SK-N-MC (cell line): ENCODE results near the gene DHX8.

ENCODE experiments used
- DNase-seq: peaks from one replicate; pipeline ENCODE4 v3.0.0-alpha.2; 2011; ENCODE audit warnings: low read depth, low spot score
- H3K27ac ChIP-seq: fragments of 200-600 bp; sonication (generic); 2 replicates; pipeline ENCODE4 v1.5.1; 2016; ENCODE audit warnings: mixed run types
- H3K36me3 ChIP-seq: fragments of 200-600 bp; sonication (generic); 2 replicates; pipeline ENCODE4 v1.6.1; 2017; ENCODE audit warnings: antibody characterized with exemption, low read length, mixed read lengths; ENCODE audit not compliant: insufficient read depth
- H3K4me3 ChIP-seq: fragments of 200-600 bp; sonication (generic); 2 replicates; pipeline ENCODE4 v1.5.1; 2016
- H3K9ac ChIP-seq: fragments of 200-600 bp; sonication (generic); 2 replicates; pipeline ENCODE4 v1.8.0; 2017; ENCODE audit warnings: mixed run types, mixed read lengths; ENCODE audit not compliant: insufficient read length
- H3K9me3 ChIP-seq: fragments of 200-600 bp; sonication (generic); 2 replicates; pipeline ENCODE4 v1.6.1; 2017; ENCODE audit warnings: low read depth, mild to moderate bottlenecking, antibody characterized with exemption, low read length, moderate library complexity, mixed read lengths
- EZH2 ChIP-seq: fragments of 200-600 bp; sonication (generic); IDR thresholded peaks from one replicate; pipeline ENCODE4 v1.6.1; 2017; ENCODE audit warnings: antibody characterized with exemption
- FOXP2 ChIP-seq: optimal IDR thresholded peaks from 2 replicates; pipeline ENCODE3; 2011; ENCODE audit warnings: mild to moderate bottlenecking, moderate library complexity; ENCODE audit not compliant: insufficient read depth; ENCODE audit errors: extremely low read length, control extremely low read depth
- POLR2AphosphoS5 ChIP-seq: IDR thresholded peaks from 2 replicates; pipeline ENCODE4 v1.6.1; 2012; ENCODE audit warnings: mild to moderate bottlenecking, low read depth, low read length, borderline replicate concordance

DHX8 gene

DNA sequence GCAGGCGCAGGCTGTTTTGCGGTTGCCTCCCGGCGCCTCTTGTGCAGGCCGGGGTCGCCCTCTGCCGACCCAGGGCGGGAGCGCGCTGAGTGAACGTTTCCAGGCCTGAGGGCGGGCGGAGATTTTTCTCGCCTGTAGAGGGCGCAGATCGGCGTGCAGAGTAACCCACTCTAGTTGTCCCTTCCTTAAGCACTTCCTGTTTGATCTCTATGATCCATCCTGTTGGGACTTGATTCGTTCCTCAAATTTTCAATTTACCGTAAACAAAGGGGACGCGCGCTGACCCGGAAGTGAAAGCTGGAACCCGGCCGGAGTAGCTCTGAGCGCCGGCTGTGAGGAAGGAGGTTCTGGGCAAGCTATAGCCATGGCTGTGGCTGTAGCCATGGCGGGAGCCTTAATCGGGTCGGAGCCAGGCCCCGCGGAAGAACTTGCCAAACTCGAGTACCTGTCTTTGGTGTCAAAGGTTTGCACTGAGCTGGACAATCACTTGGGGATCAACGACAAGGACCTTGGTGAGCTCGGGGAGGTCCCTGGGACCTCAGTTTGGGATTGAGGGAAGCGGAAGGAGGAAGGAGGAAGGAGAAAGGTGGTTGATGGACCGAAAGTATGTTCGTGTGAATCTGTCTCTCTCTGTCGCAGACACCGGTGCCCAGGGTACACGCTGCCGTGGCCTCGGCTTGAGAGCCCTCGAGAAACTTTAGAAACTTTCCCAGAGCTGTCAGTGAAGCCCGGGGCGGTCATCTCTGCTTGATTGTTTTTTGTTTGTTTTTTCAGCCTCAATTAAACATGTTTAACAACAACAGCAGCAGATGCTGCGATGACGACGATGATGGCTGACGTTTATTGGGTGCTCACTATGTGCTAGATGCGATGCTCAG, at the start of gene DHX8:
DHX8 (plus strand) TSS at position 302 of the 878 bp plus-strand sequence; CDS start at position 365, 63 bp downstream.
- Histone ChIP-seq H3K9ac (peak within 1 kb of the TSS; percentile 96), H3K4me3 (peak within 1 kb of the TSS; percentile 99), H3K9me3 (no peaks in the 10 kb centered on the region), H3K27ac (peak within 1 kb of the TSS; percentile 72), H3K36me3 (no peaks in the 10 kb centered on the region)
- peak; percentile 97 for DNase-seq
- TF ChIP-seq FOXP2 (peak; percentile 48), POLR2AphosphoS5 (peak; percentile 83), EZH2 (no peak)

- Histone ChIP-seq H3K36me3 (no peaks in the 10 kb centered on the region), H3K9me3 (no peaks in the 10 kb centered on the region), H3K9ac (no peak overlapping the region), H3K27ac (no peak overlapping the region), H3K4me3 (no peak overlapping the region)
- no peak for DNase-seq
- no peak for TF ChIP-seq POLR2AphosphoS5
Observed at GRCh38 chr17:43434902-43435319, 48.9 kb upstream of the DHX8 start.

GRCh38 chr17:43437756-43438155, 46.0 kb upstream of the DHX8 start:
- TF ChIP-seq POLR2AphosphoS5, result no peak
- TF ChIP-seq FOXP2, result no peak
- no peak for TF ChIP-seq EZH2
- Histone ChIP-seq H3K36me3 (no peaks in the 10 kb centered on the region), H3K4me3 (no peak overlapping the region), H3K27ac (no peak overlapping the region), H3K9ac (no peak overlapping the region), H3K9me3 (no peaks in the 10 kb centered on the region)
- DNase-seq, result no peak

- TF ChIP-seq POLR2AphosphoS5, result no peak
- TF ChIP-seq EZH2, result no peak
- no peak for TF ChIP-seq FOXP2
- Histone ChIP-seq H3K4me3 (no peak overlapping the region), H3K27ac (no peak overlapping the region), H3K36me3 (no peaks in the 10 kb centered on the region), H3K9ac (no peak overlapping the region), H3K9me3 (no peaks in the 10 kb centered on the region)
- no peak for DNase-seq
Observed at GRCh38 chr17:43438626-43439025, 45.1 kb upstream of the DHX8 start.

DNA sequence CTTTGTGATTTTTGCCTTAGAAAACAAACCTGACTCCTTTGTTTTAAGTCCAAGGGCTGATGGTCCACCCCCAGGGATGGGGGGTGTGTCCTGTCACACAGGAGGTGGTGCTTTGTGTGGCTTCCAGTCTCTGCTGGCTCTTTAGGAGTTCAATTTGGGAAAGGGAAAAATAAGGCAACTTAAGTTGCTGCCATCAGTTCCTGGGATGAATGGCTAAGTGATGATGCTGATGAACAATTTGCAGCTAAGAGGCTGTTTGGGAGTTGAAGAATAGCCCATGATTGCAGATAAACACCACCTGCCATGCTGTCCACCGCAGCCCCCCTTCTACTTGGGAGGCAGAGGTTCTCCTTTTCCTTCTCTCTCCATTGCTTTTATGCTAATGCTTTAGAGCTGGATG, 44.7 kb upstream of the DHX8 start:
- no peak for TF ChIP-seq EZH2
- Histone ChIP-seq H3K9ac (no peak overlapping the region), H3K9me3 (no peaks in the 10 kb centered on the region), H3K4me3 (no peak overlapping the region), H3K27ac (no peak overlapping the region), H3K36me3 (no peaks in the 10 kb centered on the region)
- no peak for DNase-seq

DNA sequence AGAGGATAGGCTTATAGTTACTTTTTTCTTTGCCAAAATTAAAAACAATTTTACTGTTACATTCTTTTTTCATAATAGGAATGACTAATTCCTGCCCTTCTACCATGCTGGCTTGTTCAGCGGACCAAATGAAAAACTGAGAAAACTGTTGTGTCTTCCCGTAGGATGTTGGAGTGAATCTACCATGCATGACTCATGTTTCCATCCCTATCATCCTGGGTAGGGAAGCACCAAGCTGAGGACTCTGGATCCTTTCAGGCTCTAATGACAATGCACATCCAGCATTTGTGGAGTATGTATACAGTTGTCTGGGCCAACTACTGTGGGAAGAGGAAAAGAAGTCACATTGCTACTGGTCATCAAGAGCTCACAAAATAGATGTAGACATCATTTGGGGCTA, 41.1 kb upstream of the DHX8 start:
- no peak overlapping the region for H3K27ac ChIP-seq
- no peak for DNase-seq

DNA sequence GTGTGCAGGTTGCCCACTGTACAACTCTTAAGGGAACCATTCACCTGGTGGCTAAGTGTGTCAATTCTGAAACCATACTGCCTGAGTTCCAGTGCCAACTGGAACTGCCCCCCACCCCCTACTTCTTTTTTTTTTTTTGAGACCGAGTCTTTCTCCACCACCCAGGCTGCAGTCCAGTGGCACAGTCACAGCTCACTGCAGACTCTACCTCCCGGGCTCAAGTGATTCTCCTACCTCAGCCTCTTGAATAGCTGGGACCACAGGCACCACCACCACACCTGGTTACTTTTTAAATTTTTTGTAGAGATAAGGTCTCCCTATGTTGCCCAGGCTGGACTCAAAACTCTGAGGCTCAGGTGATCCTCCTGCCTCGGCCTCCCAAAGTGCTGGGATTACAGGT, 40.4 kb upstream of the DHX8 start:
- no peak overlapping the region for H3K4me3 ChIP-seq
- H3K9me3 ChIP-seq, result no peaks in the 10 kb centered on the region
- no peaks in the 10 kb centered on the region for H3K36me3 ChIP-seq
- no peak for DNase-seq
- no peak for TF ChIP-seq FOXP2
- no peak for TF ChIP-seq EZH2
- no peak for TF ChIP-seq POLR2AphosphoS5
- H3K9ac ChIP-seq, result no peak overlapping the region
- no peak overlapping the region for H3K27ac ChIP-seq

More for the DNA sequence above, 41.1 kb upstream of the DHX8 start:
- H3K9me3 ChIP-seq, result no peaks in the 10 kb centered on the region
- no peaks in the 10 kb centered on the region for H3K36me3 ChIP-seq
- TF ChIP-seq EZH2, result no peak
- TF ChIP-seq POLR2AphosphoS5, result no peak
- no peak for TF ChIP-seq FOXP2
- no peak overlapping the region for H3K4me3 ChIP-seq
- no peak overlapping the region for H3K9ac ChIP-seq

DNA sequence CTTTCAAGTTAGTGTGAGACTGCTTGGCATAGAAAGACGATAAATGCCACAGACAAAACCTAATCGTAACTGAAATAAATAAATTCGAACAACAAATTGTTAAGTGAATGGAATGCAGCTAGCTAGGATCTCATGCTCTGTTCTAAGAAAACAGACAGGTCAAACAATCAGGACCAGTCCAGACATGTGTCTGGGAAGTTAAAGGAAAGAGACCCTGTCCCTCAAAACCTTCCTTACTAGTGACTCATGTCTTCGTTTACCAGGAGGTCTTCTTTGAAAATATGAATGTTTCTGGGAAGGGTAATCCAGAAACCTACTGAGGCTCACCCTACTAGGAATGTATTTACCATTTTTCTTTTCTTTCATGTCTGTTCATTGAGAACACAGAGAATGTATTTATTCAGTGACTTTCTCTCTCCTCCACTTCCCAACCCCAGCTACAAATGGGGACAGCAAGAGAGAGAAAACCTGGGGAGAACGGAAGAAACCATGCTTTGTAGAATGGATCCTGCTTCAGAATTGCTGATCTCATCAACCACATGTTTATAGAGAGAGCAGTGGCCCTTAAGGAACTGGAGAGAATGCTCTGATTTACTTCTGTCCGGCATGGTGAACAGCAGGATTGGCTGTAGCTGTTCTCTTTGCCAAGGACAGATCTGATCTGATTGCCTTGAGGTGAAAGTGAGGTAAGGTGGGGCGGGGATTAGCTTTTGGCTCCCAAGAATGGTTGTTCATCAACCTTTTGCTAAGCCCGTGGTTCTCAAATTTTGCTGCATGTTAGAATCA, 39.4 kb upstream of the DHX8 start:
- H3K4me3 ChIP-seq, result no peak overlapping the region
- H3K36me3 ChIP-seq, result no peaks in the 10 kb centered on the region
- no peaks in the 10 kb centered on the region for H3K9me3 ChIP-seq
- TF ChIP-seq FOXP2, result no peak
- no peak for TF ChIP-seq POLR2AphosphoS5
- no peak for TF ChIP-seq EZH2
- no peak overlapping the region for H3K27ac ChIP-seq
- no peak overlapping the region for H3K9ac ChIP-seq
- no peak for DNase-seq
